GM20000 (cell line): ENCODE data around the gene CYP8B1.

Source experiments
- DNase-seq: peaks from one replicate; pipeline ENCODE4 v3.0.0; 2012; ENCODE audit warnings: low spot score
- TF ChIP-seq, protein P1 (sequence below): IDR thresholded peaks from 2 replicates; pipeline ENCODE4 v1.5.1; 2012; ENCODE audit warnings: mild to moderate bottlenecking, control low read depth; ENCODE audit errors: extremely low read depth, missing control alignments

CYP8B1 gene

DNA sequence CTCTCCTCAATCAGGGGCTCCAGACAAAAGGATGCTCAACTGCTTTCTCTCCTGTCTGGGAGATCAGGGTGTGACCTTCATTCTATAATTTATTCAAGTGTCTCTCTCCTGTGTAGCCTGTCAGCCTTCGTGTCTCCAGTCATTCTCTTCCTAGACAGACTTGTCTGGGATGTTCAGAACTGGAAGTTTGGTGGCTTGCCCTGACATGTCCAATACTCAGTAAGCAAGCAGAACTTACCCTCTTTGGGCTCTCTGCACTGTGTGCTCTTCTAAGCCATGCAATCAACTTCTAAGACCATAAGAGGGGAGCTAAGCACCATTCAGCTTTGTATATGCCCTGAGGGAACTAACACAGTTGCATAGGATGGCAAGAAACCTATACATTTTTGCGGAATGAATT is 52.3 kb downstream of the CYP8B1 start:
- no peak for DNase-seq
- TF ChIP-seq, protein P1, sequence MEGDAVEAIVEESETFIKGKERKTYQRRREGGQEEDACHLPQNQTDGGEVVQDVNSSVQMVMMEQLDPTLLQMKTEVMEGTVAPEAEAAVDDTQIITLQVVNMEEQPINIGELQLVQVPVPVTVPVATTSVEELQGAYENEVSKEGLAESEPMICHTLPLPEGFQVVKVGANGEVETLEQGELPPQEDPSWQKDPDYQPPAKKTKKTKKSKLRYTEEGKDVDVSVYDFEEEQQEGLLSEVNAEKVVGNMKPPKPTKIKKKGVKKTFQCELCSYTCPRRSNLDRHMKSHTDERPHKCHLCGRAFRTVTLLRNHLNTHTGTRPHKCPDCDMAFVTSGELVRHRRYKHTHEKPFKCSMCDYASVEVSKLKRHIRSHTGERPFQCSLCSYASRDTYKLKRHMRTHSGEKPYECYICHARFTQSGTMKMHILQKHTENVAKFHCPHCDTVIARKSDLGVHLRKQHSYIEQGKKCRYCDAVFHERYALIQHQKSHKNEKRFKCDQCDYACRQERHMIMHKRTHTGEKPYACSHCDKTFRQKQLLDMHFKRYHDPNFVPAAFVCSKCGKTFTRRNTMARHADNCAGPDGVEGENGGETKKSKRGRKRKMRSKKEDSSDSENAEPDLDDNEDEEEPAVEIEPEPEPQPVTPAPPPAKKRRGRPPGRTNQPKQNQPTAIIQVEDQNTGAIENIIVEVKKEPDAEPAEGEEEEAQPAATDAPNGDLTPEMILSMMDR, result no peak

DNA sequence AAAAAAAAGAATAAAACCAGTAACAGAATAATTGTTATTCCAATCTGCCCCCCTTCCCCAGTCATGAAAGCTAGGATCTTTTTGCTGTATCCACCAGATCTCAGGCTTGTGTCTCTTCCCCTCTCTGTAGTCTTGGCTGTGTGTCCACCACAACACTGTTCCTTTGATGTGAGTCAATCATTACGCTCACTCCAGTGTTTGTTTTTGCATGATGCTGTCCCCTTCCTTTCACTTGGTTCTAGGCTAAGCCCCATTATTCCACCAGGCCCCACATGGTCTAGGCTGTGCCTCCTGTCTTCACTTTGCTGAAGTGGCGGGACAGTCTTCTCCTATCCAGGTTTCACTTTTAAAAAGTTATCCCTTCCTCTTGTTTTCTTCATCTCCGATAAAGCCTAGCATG is 52.9 kb downstream of the CYP8B1 start:
- DNase-seq, result no peak
- TF ChIP-seq, protein P1, result no peak
